GM10847 (cell line): Measurements from ENCODE around the gene ILF2.

Experiments
- POLR2A ChIP-seq: IDR thresholded peaks from 2 replicates; pipeline ENCODE4 v1.6.1; 2011; ENCODE audit not compliant: insufficient read length; ENCODE audit errors: extremely low read depth

Gene ILF2

DNA sequence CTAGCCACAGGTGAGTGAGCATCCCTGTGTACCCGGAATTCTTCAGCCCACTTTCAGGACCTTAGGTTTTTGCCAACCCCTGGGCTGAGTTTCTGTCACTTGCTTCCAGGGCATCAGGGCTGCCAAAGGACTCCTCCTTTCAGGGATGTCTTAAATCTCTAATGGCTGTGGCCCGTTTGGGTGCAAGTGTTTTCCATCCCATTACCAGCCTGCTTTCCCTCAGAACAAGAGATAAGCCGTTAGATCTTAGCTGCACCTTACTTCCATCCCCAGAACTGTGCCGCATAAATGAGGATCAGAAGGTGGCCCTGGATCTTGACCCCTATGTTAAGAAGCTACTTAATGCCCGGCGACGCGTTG, 11.6 kb downstream of the ILF2 start:
- no peak for TF ChIP-seq POLR2A

DNA sequence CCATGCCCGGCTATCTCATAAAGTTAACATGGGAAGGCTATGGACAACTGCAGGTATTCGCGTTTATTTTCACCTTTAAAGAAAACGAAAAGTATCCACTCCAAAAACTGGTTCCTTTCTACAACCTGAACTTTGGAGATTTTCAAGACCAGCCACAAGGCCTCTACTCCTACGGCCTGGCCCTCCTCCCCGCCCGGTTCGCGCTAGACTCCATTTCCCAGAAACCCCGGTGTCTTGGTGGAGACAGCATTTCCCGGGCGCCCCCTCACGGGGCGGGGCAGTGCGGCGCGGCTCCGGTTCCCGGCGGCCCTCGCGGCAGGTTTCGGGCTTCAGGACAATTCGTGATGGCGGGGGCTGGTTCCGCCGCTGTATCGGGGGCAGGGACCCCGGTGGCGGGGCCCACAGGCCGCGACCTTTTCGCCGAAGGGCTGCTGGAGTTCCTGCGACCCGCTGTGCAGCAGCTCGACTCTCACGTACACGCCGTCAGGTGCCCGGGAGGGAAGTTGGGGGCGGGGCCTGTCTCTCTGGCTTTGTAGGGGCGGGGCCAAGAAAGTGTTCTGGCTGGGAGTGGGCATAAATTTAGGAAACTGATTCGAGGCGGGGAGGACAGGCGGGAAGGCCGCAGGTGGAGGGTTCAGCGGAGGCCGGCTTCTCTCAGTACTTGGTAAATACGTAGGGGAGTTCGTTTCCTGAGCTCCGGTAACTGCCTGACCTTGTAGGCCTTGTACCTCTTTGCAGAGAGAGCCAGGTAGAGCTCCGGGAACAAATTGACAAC, 12.2 kb downstream of the ILF2 start, which contains the start of gene SNAPIN:
SNAPIN (plus strand) TSS at position 304 of the 775 bp plus-strand sequence; CDS start at position 345, 41 bp downstream.
- peak; percentile 81 for TF ChIP-seq POLR2A

DNA sequence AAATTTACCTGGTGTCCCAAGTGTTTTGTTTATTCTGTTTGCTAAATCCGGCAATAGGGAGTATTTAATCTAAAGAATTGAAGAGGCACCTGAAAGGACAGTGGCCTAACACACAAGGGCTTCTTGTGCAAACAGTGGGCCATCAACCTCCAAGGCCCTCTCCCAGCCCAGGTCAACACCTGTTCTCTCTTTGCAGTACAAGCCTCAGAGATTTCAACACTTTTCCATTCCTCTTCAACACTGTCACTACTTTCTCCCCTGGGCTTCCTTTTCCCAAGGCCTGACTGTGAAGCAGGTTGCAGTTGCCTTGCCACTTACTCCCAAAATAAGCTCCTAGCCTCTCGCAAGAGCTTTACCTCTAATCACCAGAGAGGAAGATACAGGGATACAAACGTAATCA, 15.5 kb downstream of the ILF2 start:
- TF ChIP-seq POLR2A, result no peak

DNA sequence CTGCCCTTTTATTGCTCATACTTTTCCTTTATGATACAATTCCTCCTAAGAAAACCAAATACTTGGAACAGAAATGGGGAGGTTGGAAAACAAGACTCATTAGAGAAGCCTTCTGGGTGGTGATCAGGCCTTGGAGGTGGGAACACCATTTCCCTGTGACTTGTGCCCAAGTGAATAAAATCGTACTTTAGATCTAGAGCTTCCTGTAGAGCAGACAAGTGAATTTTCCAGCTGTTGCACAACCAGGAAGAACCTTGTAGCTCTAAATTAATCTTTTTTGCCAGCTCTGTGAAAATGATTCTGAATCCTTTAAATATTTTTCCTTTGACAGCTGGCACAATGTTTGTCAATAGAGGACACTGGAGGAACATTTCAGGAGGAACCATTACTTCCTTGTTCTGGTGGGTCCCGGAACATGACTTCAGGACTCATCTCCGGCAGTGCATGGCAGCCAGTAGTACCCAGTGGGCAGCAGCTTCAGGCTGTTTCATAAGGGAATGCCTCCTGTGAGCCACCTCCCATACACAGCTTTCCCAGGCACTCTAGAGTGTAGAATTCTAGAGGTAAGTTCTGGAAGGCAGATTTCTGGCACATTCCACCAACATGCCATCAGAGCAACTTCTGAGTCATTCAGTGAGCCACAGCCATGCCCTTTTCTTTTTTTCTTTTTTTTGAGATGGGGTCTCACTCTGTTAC, 17.8 kb downstream of the ILF2 start:
- TF ChIP-seq POLR2A, result no peak

DNA sequence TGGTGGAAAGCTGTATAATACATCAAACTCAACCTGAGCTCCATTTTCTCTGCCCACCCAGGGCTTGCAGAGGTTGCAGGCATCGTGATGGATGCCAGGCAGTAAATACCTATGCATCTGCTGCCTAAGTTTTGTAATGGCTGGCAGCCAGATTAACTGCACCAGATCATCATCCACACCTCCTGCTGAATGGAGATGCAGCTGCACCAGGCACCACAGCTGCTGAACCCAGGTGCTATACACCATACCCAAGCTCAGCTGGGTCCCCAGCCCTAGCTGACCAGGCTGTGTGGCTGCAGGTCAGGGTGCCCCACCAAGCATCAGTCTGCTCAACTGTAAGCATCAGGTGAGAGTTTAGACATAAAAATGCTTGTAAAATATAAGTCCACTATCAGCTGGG, 19.0 kb downstream of the ILF2 start:
- TF ChIP-seq POLR2A, result no peak

DNA sequence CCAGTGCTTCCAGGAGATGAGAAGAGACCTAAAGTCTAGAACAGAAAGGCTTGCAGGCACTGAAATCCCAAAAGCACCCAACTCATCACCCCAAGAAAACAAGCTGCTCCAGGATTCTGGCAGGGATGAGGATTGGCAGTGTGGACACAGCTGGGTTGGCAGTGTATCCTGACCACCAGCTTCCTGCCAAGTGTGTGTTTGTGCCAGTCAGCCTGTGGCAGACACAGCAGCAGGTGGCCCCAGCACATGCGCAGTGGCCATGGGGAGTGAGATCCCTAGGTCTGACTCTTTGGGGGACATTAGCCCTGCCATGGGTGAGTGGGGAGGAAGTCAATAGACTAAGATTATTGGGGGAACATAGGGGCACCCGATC, 20.9 kb downstream of the ILF2 start:
- TF ChIP-seq POLR2A, result no peak

DNA sequence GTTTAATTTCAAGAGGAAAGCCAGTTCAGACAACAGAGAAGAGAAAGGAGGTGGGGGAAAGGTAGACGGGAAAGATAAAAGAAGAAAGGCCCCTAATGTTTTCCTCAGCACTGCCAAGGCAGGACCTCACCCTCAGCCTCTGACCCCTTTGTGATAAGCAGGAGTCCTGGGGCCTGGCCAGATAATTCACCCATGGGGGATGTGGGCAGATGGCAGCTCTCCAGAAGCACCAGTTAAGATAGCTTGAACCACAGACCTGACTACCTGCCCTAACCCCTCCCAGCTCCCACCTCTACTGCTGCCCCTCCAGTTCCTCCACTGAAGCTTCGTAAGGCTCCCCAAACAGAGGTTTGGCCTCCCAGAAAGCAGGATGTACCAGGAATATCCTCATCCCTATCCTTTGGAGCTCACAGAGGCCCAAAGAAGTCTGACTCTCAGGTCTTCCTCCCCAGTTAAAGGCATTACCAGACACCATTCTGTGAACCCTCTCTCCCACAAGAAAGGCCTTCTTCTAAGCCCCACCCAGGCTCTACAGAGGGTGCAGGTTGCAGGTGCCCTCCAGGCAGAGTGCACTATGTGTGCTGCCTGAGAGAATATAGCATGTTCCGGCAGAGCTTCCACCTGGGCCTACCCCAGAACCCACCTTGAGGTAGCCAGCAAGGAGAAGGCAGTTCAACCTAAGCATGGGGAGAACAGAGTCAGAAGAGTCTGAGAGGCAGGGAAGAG, 21.5 kb downstream of the ILF2 start:
- TF ChIP-seq POLR2A, result no peak

DNA sequence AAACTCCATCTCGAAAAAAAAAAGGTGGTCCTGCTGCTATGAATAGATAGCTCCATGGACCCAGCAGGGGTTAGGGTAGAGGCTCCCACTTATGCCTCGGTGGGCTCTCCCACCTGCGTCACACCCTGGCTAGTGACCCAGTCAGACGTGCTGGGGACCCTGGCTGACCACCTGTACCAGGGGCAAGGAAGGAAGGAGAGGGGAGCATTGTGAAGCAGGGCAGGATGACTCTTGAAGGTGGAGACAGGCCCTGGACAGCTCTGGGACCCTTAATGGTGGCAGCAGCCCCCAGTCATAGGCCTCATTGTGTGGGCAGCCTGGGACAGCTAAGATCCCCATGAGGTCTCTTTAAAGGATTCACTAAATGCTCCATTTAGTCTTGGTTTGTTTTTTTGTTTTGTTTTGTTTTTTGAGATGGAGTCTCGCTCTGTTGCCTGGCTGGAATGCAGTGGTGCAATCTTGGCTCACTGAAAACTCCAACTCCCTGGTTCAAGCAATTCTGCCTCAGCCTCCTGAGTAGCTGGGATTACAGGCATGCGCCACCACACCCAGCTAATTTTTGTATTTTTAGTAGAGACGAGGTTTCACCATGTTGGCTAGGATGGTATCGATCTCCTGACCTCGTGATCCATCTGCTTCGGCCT, 22.7 kb downstream of the ILF2 start:
- TF ChIP-seq POLR2A, result no peak

DNA sequence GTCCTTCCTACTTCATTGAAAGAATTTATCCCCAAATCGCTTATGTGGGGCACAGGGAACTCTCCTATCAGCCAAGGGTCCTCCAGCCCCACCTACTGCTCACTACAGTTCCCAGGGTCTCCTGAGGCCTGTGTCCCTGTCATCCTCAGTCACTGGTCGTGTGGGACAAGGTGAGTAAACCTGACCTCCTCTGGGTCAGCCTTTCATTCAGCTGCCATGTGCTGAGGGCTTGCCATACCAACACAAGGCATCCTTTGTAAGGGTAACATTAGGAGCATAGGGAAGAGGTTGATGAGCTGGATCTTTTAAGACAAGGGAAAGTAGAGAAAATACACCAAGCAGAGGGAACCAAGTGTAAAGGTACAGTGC, 23.5 kb downstream of the ILF2 start:
- TF ChIP-seq POLR2A, result no peak

DNA sequence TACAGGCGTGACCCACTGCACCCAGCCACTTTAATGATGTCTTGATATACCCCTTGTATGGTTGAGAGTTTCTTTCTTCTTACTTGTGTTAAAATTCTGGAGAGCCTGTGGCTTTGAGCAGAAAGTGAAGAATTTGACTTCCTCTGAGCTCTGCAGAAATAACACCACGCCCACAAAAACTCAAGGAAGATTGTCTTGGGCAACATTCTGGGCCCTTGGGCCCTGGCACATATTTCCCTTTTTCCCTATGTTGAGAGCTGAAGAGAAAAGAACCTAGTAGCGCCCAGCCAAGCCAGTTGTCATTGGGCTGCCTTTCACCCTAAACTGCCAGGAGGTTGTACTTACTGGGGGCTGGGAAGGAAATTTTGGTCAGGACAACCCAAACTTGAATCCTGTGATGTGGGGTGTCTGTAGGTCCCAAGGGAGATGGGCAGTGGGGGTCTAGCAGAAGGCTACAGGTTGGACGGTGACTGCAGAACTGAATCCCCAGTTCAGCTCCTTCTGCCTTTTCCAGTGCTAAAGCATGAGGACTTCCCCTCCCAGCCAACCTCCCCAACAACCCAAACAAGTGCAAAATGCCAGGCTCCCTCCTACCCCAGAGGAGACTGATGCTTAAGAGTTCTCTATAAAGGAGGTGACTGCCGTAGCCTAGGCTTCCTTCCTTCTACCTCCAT, 24.0 kb downstream of the ILF2 start:
- no peak for TF ChIP-seq POLR2A

DNA sequence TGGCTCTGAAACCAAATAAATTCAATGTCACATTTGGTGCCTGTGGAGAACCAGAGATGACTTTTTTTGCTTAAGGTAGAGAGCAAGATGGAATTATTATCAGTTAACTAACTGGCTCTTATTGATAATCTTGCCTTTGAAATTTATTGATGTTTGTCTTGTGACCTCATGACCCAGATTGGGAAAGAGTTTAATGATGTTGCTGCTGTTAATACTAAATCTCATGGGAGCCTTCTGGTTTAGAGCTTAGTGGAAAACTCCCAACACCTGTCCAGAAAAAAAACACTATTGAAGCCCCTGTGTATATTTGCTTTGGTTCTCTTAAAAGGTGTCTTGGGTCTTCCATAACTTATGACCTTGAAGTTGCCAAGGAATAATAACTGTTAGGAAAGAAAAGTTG, 27.0 kb downstream of the ILF2 start:
- TF ChIP-seq POLR2A, result no peak

DNA sequence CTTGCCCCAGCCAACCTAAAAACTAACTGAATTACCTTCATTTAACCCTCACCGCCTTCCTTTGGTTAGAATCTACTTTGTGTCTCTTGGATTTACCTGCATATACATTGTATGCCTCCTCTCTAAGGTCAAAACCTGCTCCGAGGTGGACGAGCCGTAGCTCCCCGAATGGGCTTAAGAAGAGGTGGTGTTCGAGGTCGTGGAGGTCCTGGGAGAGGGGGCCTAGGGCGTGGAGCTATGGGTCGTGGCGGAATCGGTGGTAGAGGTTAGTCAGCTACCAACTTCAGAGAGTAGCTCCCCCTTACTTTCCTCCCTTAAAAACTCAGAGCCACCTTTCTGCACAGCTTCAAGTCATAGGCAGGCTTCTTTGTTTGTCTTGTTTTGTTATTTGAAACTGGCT, 27.7 kb downstream of the ILF2 start:
- no peak for TF ChIP-seq POLR2A

DNA sequence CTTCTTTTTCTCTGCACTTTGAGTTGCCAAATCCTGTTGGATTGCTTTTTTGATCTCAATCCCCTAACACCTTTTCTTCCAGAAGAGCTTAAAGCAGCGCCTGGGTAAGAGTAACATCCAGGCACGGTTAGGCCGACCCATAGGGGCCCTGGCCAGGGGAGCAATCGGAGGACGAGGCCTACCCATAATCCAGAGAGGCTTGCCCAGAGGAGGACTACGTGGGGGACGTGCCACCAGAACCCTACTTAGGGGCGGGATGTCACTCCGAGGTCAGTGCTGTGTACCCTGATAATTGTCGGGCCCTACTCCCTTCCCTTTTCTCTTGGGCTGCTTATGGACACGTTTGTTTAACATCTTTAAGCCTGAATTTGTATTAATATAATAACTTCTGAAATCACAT, 28.6 kb downstream of the ILF2 start:
- no peak for TF ChIP-seq POLR2A

DNA sequence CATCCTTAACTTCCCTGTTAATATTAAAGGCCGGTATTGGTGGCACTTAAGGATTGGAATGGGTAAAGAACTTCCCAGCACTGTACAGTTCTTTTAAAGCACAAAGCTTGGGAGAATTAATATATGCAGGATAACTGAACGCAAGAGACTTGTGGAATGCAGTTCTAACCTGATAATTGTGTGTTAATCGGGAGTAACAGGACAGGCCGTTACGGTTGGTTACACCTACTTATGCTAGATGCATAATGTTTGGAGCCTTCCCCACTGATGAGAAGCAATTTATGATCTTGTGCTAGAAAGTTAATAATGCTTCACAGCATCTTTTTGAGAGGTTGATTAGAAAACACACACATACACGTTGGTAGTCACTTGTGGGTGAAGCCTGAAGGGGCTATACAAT, 29.9 kb downstream of the ILF2 start:
- TF ChIP-seq POLR2A, result no peak

DNA sequence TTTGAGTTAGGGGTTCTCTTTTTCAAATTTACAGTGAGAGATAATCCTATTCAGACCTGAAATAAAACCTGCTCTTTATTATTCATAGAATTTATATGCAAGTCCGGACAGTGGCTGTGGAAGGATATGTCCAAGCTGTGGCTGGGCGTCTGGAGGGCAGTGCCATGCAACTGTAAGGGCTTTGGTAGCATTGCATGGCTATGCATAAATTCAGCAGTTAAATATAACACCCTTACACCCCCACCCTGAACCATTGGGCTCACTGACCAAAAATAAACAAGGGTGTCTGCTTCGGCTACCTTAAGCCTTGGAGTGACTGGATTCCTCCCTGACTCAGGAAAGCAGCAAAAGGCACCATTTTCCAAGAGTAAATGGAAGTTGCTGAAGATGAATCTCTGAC, 31.5 kb downstream of the ILF2 start:
- no peak for TF ChIP-seq POLR2A
